ENCODE data around the gene PPP3CA.

The PPP3CA gene

GRCh38 chr4:101256222-101256621 lies 91.1 kb downstream of the PPP3CA start:
- TF ChIP-seq EGR1 (IDR thresholded peaks at IDR 0.05), result no peak
- TF ChIP-seq ZBTB7A (IDR thresholded peaks at IDR 0.05; ENCODE audit: low read depth), result no peak
- no peak for TF ChIP-seq RAD21 (IDR thresholded peaks at IDR 0.05; ENCODE audit: low read depth)
- no peak for TF ChIP-seq TEAD4 (IDR thresholded peaks at IDR 0.05)
- no peak for TF ChIP-seq TAF1 (IDR thresholded peaks at IDR 0.05; ENCODE audit: low read depth)
- no peak for TF ChIP-seq EP300 (IDR thresholded peaks at IDR 0.05; ENCODE audit: borderline replicate concordance)
- TF ChIP-seq REST (IDR thresholded peaks at IDR 0.05; ENCODE audit: low read depth), result no peak
- TF ChIP-seq NFIC (IDR thresholded peaks at IDR 0.05), result no peak
- TF ChIP-seq TCF12 (IDR thresholded peaks at IDR 0.05; ENCODE audit: low read depth), result no peak
- TF ChIP-seq YY1 (IDR thresholded peaks at IDR 0.05; ENCODE audit: low read depth), result no peak
- TF ChIP-seq USF1 (IDR thresholded peaks at IDR 0.05), result no peak
- TF ChIP-seq CREB1 (IDR thresholded peaks at IDR 0.05; ENCODE audit: low read depth), result no peak
- TF ChIP-seq CEBPB (IDR thresholded peaks at IDR 0.05), result no peak
- TF ChIP-seq FOXM1 (IDR thresholded peaks at IDR 0.05; ENCODE audit: borderline replicate concordance, low read depth), result no peak
- no peak for TF ChIP-seq MAX (IDR thresholded peaks at IDR 0.05)

GRCh38 chr4:101254776-101255175 lies 92.5 kb downstream of the PPP3CA start:
- no peak for TF ChIP-seq REST (IDR thresholded peaks at IDR 0.05; ENCODE audit: low read depth)
- no peak for TF ChIP-seq FOXM1 (IDR thresholded peaks at IDR 0.05; ENCODE audit: borderline replicate concordance, low read depth)
- TF ChIP-seq CREB1 (IDR thresholded peaks at IDR 0.05; ENCODE audit: low read depth), result no peak
- TF ChIP-seq YY1 (IDR thresholded peaks at IDR 0.05; ENCODE audit: low read depth), result no peak
- no peak for TF ChIP-seq USF1 (IDR thresholded peaks at IDR 0.05)
- no peak for TF ChIP-seq EGR1 (IDR thresholded peaks at IDR 0.05)
- no peak for TF ChIP-seq TEAD4 (IDR thresholded peaks at IDR 0.05)
- no peak for TF ChIP-seq CEBPB (IDR thresholded peaks at IDR 0.05)
- no peak for TF ChIP-seq ZBTB7A (IDR thresholded peaks at IDR 0.05; ENCODE audit: low read depth)
- no peak for TF ChIP-seq TAF1 (IDR thresholded peaks at IDR 0.05; ENCODE audit: low read depth)
- no peak for TF ChIP-seq NFIC (IDR thresholded peaks at IDR 0.05)
- TF ChIP-seq EP300 (IDR thresholded peaks at IDR 0.05; ENCODE audit: borderline replicate concordance), result no peak
- no peak for TF ChIP-seq MAX (IDR thresholded peaks at IDR 0.05)
- TF ChIP-seq TCF12 (IDR thresholded peaks at IDR 0.05; ENCODE audit: low read depth), result no peak
- no peak for TF ChIP-seq RAD21 (IDR thresholded peaks at IDR 0.05; ENCODE audit: low read depth)

GRCh38 chr4:101253121-101253520 lies 94.2 kb downstream of the PPP3CA start:
- TF ChIP-seq ZBTB7A (IDR thresholded peaks at IDR 0.05; ENCODE audit: low read depth) (no peak), REST (IDR thresholded peaks at IDR 0.05; ENCODE audit: low read depth) (no peak), TEAD4 (IDR thresholded peaks at IDR 0.05) (no peak), EP300 (IDR thresholded peaks at IDR 0.05; ENCODE audit: borderline replicate concordance) (no peak), YY1 (IDR thresholded peaks at IDR 0.05; ENCODE audit: low read depth) (no peak), TCF12 (IDR thresholded peaks at IDR 0.05; ENCODE audit: low read depth) (no peak), NFIC (IDR thresholded peaks at IDR 0.05) (no peak), CREB1 (IDR thresholded peaks at IDR 0.05; ENCODE audit: low read depth) (no peak), USF1 (IDR thresholded peaks at IDR 0.05) (no peak), EGR1 (IDR thresholded peaks at IDR 0.05) (no peak), FOXM1 (IDR thresholded peaks at IDR 0.05; ENCODE audit: borderline replicate concordance, low read depth) (no peak), CEBPB (IDR thresholded peaks at IDR 0.05) (no peak), MAX (IDR thresholded peaks at IDR 0.05) (no peak), RAD21 (IDR thresholded peaks at IDR 0.05; ENCODE audit: low read depth) (no peak), TAF1 (IDR thresholded peaks at IDR 0.05; ENCODE audit: low read depth) (no peak)
